A172 (cell line): ENCODE results near the gene NEK4. TPM values are rescaled to one million over a fixed set of nuclear protein-coding genes. Genes with fewer than 3 reads are reported as not detected.
A peak's percentile ranks its signal among the peaks of the same experiment; 100 is the strongest.
"Not testable (repeated sequence)": the region's sequence is repeated elsewhere in the genome, so short reads cannot be mapped to it uniquely, and the experiment has no call there.

ENCODE experiments used
- DNase-seq: peaks from one replicate; pipeline ENCODE4 v3.0.0-alpha.2; 2015; ENCODE audit warnings: low spot score
- total RNA-seq: library from RNA; depleted of rRNA; stranded (reverse); fragments of >200 nt; shearing (Covaris generic); gene quantifications from 2 replicates; pipeline ENCODE4 v1.2.3, GENCODE V29; 2014

NEK4 gene
- total RNA-seq, 1 experiment from 2014 or later, result 24.7 TPM

GRCh38 chr3:52739730-52740129 is 31.0 kb downstream of the NEK4 start:
- no peak for DNase-seq

DNA sequence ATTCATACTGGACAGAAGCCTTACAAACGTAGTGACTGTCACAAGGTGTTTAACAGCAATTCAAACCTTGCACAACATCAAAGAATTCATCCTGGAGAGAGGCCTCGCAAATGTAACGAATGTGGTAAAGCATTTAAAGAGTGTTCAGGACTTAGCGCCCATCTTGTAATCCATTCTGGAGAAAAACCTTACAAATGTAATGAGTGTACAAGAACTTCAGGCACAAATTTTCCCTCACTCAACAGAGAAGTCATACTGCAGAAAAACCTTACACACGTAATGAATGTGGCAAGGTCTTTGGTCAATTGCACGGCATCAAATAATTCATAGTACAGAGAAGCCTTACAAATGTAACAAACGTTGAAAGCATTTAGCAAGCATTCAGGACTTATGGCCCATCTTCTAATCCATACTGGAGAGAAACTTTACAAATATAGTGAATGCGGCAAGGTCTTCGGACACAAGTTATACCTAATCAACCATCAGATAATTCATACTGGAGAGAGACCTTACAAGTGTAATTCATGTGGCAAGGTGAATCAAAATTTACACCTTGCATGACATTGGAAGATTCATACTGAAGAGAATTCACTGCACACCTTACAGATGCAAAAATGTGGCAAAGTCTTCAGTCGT is 37.4 kb downstream of the NEK4 start:
- no peak for DNase-seq

- DNase-seq, result no peak
These were observed 39.1 kb downstream of the NEK4 start for GRCh38 chr3:52731590-52731989.

- no peak for DNase-seq
These were observed 40.1 kb downstream of the NEK4 start for GRCh38 chr3:52730681-52731080.

DNA sequence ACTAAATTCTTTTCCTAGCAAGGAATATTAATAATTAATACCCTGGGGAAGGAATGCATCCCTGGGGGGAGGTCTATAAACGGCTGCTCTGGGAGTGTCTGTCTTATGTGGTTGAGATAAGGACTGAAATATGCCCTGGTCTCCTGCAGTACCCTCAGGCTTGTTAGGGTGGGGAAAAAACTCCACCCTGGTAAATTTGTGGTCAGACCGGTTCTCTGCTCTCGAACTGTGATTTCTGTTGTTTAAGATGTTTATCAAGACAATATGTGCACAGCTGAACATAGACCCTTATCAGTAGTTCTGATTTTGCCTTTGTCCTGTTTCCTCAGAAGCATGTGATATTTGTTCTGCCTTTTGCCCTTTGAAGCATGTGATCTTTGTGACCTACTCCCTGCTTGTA is 42.0 kb downstream of the NEK4 start:
- DNase-seq, result not testable (repeated sequence)

- no peak for DNase-seq
These were observed 46.2 kb downstream of the NEK4 start for GRCh38 chr3:52724511-52724910.

DNA sequence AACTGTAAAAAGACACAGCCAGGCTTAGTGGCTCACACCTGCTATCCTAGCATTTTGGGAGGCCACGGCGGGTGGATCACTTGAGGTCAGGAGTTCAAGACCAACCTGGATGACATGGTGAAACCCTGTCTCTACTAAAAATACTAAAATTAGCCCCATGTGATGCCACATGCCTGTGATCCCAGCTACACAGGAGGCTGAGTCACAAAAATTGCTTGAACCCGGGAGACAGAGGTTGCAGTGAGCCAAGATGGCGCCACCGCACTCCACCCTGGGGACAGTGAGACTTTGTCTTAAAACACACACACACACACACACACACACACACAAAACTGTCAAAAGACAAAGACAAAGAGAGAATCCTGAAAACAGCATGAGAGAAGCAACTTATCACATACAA is 46.8 kb downstream of the NEK4 start:
- no peak for DNase-seq

- DNase-seq, result no peak
These were observed 48.2 kb downstream of the NEK4 start for GRCh38 chr3:52722491-52722890.

- DNase-seq, result no peak
These were observed 49.1 kb downstream of the NEK4 start for GRCh38 chr3:52721730-52722008.

DNA sequence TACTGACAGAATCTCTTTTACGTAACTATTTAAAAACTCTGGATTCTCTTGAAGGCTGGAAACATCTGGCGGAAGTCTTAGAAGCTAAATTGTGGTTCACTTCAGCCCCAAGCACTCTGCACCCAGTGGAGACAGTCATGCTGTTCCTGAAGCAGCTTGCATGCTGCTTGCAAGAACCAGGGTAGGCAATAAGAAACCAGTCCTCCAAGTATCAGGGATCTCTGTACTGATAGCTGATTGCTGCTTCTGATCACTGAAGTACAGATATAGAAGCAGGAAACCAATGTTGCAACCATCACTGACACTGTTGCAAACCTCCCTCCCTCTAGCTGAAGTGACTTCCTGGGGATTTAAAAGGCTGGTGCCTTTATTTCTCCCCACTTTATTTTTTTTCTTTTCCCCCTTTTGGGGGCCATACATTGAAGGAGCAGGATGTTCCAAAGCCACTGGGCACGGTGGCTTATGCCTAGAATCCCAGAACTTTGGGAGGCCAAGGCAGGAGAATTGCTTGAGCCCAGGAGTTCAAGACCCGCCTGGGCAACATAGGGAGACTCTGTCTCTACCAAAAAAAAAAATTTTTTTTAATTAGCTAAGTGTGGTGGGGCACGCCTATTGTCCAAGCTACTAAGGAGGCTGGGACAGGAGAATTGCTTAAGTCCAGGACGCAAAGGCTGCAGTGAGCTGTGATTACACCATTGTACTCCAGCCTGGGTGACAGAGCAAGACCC is 49.6 kb downstream of the NEK4 start:
- no peak for DNase-seq

DNA sequence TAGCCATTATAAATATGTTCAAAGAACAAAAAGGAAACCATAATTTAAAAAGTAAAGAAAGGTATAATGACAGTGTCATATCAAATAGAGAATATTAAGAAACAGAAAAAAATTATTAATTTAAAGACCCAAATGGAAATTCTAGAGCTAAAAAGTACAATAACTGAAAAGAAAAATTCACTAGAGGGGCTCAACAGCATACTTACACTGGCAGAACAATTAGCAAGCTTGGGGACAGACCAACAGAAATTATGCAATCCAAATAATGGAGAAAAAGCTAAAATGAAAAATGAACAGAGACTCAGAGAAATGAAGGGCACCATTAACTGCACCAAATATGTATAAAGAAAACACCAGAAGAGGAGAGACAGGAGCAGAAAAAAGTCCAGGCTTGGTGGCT is 51.1 kb downstream of the NEK4 start:
- no peak for DNase-seq

DNA sequence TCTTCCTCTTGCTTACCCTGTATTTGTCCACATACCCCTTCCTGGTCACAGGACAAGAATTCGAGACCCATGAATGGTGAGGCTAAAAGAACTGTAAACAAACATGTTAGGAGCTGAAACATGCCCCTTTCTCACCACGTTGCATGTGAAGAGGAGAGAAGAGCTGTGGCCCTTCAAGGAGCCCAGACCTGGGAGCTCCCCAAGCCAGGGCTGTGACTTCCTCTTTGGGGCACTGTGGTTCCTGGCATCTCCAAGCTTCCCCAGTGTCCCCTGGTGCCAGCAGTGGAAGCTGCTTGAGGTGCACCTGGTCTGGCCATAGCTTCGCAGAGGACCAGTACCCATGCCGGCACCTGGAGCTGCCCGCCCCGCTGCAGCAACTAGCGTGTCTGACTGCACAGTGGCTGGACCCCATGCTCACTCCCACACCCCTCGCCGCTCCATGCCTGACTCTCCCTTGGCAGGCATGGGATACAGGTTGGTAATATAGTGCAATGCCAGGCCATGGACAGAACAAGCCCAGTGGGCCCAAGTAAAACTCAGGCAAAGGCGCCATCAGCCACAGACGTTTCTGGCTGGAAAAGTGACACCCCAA is 54.9 kb downstream of the NEK4 start:
- DNase-seq, result no peak

GRCh38 chr3:52714335-52715302 is 56.1 kb downstream of the NEK4 start:
- no peak for DNase-seq

DNA sequence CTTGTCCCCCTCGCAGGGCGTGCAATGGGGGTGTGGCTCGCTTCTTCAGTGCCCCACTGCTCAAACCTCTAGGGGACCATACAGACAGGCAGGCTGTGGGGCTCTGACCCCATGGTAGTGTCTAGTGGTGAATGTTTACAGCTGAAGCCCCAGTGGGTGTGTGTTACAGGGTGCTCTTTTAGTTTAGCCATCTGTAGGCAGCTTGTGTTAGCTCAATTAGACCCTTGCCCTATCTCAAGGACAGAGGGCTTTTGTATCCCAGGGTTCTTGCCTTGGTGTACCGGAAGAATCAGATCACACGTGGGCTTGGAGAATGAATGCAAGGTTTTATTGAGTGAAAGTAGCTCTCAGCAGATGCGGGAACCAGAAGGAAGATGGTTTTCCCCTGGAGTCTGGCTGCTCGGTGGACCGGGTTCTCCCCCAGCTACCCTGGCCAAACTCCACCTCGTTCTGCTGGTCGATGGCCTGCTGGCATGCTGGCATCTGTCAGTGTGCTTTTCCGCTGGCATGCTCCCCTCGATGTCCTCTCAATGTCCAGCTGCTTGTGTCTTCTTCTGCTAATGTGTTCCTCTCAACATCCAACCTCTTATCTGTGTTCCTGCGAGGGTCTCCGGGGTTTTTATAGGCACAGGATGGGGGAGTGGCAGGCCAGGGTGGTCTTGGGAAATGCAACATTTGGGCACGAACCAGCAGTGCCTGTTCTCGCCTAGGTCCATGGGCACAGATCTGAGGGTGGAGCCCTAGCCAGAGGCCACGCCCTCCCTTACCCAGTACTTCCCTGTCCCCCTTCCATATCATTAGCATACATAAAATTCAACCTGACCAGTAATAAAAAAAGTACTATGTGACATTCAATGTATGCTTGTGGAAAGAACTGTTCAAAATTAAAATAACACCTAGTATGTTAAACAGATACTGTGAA is 58.2 kb downstream of the NEK4 start:
- no peak for DNase-seq

DNA sequence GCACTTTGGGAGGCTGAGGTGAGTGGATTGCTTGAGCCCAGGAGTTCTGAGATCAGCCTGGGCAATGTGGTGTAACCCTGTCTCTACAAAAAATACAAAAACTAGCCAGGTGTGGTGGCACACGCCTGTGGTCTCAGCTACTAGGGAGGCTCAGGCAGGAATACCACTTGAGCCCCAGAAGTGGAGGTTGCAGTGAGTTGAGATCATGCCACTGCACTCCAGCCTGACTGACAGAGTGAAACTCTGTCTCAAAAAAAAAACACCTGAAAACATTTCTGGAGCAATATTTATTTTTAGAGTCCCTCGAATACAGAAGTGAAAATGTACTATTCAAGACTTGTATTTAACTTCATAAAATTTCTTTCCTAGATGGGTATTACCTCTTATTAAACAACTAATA is 60.2 kb downstream of the NEK4 start:
- DNase-seq, result no peak

GRCh38 chr3:52707585-52707984 is 63.2 kb downstream of the NEK4 start:
- DNase-seq, result no peak

DNA sequence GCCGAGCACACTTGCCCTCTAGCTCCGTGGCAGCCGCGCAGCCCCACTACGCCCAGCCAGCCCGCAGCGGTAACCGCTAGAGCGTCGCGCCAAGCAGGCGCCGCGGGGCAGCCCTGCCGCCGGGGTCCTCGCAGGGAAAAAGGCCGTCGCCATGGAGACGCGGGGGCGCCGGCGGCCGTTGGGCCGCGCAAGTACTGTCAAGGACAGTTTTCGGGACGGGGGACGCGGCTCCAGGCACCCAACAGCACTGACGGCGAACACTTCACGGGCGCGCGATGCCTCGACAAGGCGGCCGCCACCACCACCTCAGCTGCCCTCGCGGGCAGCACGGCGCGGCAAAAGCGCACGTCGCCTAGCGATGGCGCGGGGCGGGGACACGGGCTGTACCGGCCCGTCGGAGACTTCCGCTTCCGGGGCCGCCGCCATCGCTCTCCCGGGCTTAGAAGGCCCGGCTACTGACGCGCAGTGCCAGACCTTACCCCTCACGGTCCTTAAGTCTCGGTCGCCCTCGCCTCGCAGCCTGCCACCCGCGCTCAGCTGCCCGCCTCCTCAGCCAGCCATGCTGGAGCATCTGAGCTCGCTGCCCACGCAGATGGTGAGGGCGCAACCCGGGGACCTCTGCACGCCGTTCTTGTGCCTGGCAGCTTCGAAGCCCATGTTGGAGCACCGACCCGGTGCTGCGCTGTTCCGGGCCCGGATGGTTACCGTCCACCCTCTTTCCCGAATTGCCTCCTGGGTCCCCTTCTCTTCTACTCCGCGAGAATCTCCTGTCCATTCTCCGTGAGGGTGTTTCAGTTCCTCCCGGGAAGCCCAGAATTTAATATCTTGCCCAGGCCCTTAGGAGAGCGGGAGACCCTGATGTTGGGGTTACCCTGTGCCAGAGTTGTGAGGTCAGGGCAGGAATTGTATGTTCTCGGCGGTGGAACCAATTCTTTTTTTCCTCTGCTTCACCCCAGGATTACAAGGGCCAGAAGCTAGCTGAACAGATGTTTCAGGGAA is 64.8 kb downstream of the NEK4 start, which contains the start of the genes GLT8D1 and SPCS1:
TSS of gene GLT8D1 (minus strand) at position 104 of the 999 bp plus-strand sequence. CDS start 5,331 bp downstream, outside the sequence.
TSS of gene SPCS1 (plus strand) at position 419 of the 999 bp plus-strand sequence. CDS start at position 560, 141 bp downstream.
- DNase-seq, result peak; percentile 69

- DNase-seq, result no peak
These were observed 65.4 kb downstream of the NEK4 start for GRCh38 chr3:52705438-52705687.

DNA sequence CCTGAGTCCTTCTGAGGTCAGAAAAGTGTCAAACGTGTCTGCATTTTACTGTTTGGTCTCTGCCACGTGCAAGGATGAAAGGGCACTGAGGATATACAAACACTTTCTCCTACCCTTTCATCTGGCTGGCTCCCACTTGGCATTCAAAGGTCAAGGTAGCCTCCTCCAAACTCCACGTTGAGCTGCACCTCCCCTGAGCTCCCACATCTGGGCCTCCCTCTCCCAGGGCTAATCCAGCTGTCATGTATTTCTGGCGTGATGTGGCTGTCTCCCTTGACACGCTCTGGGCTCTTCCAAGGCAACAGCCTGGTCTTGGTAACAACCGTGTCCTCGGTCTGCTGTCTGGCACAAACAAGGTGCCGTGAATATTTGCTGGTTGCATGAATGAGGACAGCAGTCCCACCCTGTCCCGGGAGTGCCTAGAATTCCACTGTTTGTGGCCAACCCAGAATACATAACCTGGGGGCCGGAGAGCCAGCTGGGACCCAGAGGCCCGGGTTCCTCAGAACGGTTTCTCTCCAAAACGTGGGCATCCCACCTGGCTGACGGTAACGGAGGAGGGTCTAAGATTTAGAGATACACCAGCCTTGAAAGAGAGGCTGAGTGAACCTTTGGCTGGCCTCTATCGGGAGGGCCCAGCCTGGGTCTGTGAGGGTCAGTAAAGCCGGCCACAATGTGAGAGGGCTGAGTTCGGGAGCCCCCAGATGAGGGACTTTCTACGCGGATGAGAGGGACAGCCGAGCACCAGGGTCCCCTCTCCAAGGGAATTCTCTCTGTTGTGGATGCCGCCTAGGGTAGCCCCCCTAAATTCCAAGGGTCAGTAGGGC is 65.9 kb downstream of the NEK4 start:
- no peak for DNase-seq
